GM18505 (cell line): ENCODE results near the gene CST2.
A peak's percentile ranks its signal among the peaks of the same experiment; 100 is the strongest.
"Not testable (repeated sequence)": the region's sequence is repeated elsewhere in the genome, so short reads cannot be mapped to it uniquely, and the experiment has no call there.

ENCODE experiments used
- ATAC-seq: cut with Tn5 transposase; IDR thresholded peaks from one replicate; pipeline ENCODE4 v1.9.1; 2021; ENCODE audit not compliant: unreplicated experiment
- POLR2A ChIP-seq: IDR thresholded peaks from 4 replicates; pipeline ENCODE4 v1.6.1; 2011; ENCODE audit warnings: borderline replicate concordance; ENCODE audit not compliant: insufficient read depth, insufficient read length; ENCODE audit errors: extremely low read depth

CST2 gene

DNA sequence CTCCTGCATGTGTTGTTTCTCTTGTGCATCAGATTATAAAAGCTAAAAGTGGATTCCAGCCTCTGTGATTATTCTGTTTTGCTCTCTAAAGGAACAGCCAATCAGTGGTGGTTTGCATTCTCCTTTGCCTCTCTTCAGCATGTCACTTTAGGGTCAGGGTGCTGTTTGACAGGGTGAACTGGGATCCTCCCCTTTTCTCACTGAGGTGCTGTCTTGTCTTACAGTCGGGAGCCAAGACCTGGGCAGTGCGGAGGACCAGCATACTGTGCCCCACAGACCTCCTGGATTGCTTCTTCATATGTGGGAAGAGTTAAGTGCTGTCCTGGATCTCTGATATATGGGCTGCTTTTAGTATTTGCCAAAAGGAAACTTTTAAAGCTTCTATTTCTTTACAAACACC is 15.2 kb upstream of the CST2 start:
- ATAC-seq, result no peak
- no peak for TF ChIP-seq POLR2A

DNA sequence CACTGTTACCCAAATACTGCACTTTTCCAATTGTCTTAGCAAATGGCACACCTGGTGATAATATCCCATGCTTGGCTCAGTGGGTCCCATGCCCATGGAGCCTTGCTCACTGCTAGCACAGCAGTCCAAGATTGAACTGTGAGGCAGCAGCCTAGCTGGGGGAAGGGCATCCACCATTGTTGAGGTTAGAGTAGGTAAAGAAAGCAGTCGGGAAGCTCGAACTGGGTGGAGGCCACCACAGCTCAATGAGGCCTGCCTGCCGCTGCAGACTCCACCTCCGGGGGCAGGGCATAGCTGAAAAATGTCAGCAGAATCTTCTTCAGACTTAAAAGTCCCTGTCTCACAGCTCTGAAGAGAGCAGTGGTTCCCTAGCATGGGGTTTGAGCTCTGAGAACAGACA is 9.2 kb upstream of the CST2 start:
- TF ChIP-seq POLR2A, result no peak

DNA sequence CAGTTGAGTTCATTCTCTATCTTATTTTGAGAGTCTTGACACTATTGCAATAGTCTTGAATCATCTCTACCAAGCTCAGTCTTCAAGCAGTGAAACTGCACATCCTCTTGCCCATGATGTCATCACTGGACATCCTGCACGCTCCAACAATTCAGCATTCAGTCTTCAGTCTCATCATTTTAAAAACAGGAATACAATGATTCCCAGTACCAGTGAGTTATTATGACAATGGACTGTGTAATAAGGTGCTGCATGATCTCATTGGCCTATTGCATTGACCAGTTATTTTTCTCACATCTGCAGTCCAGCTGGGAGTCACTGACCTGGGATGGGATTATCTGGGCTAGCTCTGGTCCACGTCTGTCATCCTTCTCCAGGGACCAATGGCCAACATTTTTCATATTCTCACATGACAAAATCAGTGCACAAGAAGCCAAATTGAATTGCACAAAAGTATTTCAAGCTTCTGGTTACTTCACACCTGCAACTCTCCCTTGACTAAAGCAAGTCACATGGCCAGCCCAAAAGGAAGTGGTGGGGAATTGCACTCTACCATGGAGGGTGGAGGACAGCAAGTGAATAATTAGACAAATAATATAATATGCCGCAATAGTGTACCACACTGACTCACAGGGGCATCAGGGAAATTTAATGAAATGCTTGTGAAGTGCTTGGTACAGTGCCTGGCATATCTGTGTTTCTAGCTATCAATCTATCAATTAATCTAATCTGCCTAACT is 6.4 kb upstream of the CST2 start:
- no peak for TF ChIP-seq POLR2A
- ATAC-seq, result no peak

More for the DNA sequence above, 9.2 kb upstream of the CST2 start:
- no peak for ATAC-seq

DNA sequence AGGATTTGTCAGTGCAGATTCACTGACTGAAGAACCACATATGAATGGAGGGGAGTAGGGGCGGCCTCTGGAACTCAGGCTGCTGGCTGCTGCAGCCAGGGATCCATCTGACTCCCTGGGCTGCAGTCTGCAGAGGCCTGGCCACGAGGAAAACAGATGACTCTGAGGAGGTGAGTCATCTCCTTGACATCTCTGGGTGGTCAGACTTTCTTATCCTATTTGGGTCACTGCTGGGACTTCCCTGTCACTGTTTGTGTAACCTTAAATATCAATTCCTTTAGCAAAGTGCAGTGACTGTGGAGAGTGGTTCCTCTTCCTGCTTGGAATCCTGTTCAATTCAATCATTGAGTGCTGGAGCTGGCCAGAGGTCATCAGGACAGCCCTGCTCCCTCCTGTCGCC is 5.4 kb upstream of the CST2 start:
- not testable (repeated sequence) for ATAC-seq

DNA sequence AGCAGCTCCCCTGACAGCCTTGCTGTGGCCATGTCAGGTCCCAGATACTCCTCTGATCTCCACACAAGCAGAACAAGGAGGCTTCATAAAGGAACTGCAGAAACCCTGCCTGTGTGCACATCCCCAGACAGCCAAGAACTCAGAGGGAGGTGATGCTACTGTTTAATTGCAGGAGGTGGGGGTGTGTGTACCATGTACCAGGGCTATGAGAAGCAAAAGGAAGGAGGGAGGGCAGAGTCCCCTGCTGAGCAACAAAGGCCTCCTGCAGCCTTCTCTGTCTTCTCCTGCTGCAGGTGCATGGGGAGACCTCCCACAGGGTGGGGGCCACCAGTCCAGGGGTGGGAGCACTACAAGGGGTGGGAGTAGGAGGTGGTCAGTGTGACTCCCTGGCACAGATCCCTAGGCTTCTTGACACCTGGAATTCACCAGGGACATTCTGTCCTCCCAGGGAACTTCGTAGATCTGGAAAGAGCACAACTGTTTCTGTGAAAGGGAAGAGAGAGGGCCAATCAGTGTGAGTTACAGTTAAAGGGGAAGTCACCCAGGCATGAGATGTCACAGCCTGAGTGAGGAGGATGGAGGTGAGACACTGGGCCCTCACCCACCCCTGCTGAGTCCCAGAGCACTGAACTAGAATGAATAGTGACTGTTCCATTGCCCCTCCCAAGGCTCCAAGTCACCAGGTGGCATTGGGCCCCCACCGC is 2.8 kb downstream of the CST2 start:
- ATAC-seq, result no peak
- no peak for TF ChIP-seq POLR2A

DNA sequence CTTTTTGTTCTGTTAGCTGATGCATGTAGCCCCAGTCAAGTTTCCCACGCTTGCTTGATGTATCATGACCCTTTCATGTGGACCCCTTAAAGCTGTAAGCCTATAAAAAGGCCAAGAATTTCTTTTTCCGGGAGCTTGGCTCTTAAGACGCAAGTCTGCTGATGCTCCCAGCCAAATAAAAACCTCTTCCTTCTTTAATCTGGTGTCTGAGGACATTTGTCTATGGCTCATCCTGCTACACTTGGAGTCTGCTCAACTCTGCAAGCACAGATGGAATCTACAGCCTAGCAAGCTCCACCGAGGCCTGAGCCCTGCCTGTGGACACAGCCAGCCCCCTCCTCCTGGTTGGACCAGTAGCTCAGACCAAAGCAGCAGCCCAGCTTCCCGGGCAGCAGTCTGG is 3.4 kb downstream of the CST2 start:
- no peak for TF ChIP-seq POLR2A

DNA sequence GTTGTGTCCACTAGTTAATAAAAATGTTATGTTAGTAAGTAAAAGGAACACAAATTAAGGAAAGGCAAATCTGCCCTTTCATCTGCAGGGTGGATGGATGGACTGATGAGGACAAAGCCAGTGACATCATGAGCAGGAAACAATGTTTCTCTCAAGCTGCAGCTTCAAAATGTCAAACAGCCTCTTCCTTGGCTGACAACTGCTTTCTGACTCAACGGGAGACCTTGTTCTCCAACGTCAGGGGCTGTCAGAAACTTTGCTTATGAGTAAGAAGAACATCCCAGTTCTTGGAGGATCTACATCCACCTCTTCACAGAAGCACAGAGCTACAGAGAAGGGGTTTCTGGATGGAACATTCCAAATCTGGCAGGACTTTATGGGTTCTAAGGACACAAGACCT is 6.0 kb downstream of the CST2 start:
- no peak for ATAC-seq
- no peak for TF ChIP-seq POLR2A

More for the DNA sequence above, 3.4 kb downstream of the CST2 start:
- ATAC-seq, result no peak

DNA sequence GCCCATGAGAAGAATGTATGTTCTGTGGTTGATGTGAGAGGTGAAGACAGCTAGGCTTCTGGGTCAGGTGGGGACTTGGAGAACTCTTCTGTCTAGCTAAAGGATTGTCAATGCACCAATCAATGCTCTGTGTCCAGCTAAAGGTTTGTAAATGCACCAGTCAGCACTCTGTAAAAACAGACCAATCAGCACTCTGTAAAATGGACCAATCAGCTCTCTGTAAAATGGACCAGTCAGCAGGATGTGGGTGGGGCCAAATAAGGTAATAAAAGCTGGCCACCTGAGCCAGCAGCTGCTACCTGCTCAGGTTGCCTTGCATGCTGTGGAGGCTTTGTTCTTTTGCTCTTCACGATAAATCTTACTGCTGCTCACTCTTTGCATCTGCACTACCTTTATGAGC is 15.0 kb downstream of the CST2 start:
- not testable (repeated sequence) for ATAC-seq

DNA sequence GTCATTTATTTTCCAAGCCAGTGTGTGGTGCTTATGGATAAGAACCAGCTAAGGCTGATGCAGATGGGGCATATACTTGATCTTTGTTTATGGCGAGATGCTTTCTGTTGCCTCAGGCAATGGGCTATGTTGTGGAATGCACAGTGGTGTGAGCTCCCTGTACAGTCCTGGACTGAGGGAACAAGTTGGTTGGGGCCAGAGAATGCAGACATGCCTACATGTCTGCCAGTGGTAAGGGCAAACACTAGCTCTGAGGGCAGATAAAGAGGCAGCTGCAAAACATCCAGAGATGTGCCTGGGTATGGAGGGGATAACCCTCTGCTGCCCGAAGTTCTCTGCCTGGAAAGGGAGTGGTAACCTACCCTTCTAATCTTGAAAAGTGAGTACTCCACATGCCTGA is 16.2 kb downstream of the CST2 start:
- not testable (repeated sequence) for ATAC-seq

DNA sequence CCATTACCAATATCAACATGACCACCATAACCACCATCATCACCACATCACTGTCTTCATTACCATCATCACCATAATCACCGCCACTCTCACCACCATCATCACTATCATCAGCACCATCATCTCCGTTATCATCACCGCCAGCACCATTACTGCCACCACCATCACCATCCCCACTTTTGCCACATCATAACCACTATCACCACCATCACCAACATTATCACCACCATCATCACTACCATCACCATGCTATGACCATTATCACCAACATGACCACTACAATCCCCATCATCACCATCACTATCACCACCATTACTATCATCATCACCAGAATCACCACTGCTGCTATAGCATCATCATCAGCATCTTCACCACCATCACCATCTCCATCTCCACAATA is 25.7 kb downstream of the CST2 start:
- no peak for TF ChIP-seq POLR2A
- no peak for ATAC-seq

DNA sequence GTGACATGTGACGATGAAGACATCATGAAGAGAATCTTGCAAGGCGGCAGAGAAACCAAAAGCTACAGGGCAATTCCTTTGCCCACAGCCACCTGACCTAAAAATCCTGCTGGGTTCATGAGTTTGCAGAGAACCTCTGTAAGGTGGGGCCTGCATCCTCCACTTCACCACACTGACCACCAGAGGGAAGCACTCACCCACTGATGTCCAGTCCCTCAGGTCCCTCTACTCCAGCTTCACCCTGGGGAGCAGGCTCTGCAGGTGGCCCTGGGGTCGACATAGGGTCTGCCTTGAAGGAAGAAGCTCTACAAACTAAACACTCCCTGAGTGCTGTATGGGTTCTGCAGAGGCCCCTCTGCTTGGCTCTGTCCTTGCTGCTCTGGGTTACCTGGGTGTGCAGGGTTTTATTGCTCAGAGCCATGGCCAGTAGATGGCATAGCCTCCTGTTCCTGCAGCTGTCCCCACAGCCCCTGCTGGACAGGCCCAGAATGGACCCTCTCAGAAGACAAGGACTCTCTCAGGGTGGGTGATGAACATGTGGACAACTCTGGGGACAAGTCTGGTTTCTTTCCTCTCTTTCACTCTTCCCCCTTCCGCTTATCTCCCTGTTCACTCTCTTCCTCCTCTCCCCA is 27.2 kb downstream of the CST2 start:
- ATAC-seq, result peak; percentile 79

DNA sequence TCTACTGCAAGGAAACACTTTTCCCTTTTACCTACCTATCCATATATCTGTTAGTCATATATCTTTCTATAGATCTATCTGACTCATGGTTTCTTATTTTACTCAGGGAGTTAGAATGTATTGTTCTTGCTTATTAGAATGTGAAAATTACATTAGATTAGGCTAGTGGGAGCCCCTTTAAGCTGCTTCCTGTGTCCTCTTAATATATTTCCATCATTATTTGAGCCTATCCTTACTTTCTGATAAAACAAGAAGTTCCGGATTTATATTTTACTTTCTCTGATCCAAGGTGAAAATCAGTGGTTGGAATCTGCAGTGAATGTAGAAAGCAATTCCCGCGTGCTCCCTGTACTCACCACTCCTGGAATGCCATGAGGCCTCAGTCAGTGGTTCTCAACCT is 31.0 kb downstream of the CST2 start:
- no peak for ATAC-seq
- TF ChIP-seq POLR2A, result no peak

DNA sequence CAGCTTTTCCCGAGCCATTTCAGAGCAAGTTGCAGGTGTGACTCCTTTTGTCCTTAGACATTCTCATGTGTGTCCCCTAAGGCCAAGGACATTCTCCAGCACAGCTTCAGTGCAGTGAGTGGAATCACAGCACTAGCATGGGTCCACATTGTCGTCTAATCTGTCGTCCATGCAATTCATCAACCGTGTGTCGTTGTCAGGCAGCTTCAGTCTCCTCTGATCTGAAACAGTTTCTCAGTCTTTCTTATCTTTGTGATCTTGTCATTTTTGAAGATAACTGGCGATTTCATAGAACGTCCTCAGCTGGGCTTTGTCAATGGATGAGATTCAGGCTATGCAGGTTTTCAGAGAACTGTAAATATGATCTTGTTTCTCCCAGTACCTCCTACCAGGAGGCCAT is 31.7 kb downstream of the CST2 start:
- ATAC-seq, result no peak
- TF ChIP-seq POLR2A, result no peak

DNA sequence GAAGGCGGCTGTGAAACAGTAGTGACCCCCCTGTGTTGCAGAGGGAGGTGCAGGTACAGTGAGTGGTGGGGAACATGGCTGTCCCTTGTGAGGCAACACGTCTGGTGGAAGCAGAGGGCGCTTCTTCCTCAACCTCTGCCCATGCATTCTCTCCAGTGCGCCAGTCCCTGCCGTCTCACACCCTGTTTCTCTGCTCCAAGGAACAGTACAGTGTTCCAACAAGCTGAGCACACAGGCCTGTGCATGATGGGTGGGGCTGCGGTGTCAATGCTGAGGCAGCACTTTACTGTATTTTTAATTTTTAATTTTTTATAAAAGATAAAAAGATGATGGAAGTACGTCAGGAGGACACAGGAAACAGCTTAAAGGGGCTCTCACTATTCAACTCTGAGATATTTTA is 32.5 kb downstream of the CST2 start:
- no peak for ATAC-seq
- TF ChIP-seq POLR2A, result no peak
